Duodenal mucosa (tissue), 2 donors: ENCODE measurements around the gene ACP3.
"Not testable (repeated sequence)": the region's sequence is repeated elsewhere in the genome, so short reads cannot be mapped to it uniquely, and the experiment has no call there.

Source experiments
- H3K27ac ChIP-seq: one replicate; pipeline ENCODE4 v1.7.0; 2013; ENCODE audit warnings: low read depth, low read length
- H3K27me3 ChIP-seq, 2 donors: one replicate each; pipeline ENCODE4 v1.7.0; 2013; ENCODE audit warnings: low read length in 2 of 2, control low read depth in 1 of 2; ENCODE audit not compliant: insufficient read depth in 2 of 2, control insufficient read depth in 1 of 2
- H3K36me3 ChIP-seq, 2 donors: one replicate each; pipeline ENCODE4 v1.7.0; 2013; ENCODE audit warnings: low read length in 2 of 2, control low read depth in 1 of 2; ENCODE audit not compliant: insufficient read depth in 2 of 2, control insufficient read depth in 1 of 2
- H3K4me1 ChIP-seq, 2 donors: one replicate each; pipeline ENCODE4 v1.7.0; 2013; ENCODE audit warnings: low read length in 2 of 2, control low read depth in 1 of 2; ENCODE audit not compliant: insufficient read depth in 2 of 2, control insufficient read depth in 1 of 2
- H3K4me3 ChIP-seq, 2 donors: one replicate each; pipeline ENCODE4 v1.7.0; 2013; ENCODE audit warnings: low read length in 2 of 2, low read depth in 1 of 2
- H3K9ac ChIP-seq, 2 donors: one replicate each; pipeline ENCODE4 v1.7.0; 2013; ENCODE audit warnings: low read length in 2 of 2, low read depth in 1 of 2
- H3K9me3 ChIP-seq, 2 donors: one replicate each; pipeline ENCODE4 v1.7.0; 2013; ENCODE audit warnings: low read length in 2 of 2, control low read depth in 1 of 2; ENCODE audit not compliant: control insufficient read depth in 1 of 2

ACP3 gene

DNA sequence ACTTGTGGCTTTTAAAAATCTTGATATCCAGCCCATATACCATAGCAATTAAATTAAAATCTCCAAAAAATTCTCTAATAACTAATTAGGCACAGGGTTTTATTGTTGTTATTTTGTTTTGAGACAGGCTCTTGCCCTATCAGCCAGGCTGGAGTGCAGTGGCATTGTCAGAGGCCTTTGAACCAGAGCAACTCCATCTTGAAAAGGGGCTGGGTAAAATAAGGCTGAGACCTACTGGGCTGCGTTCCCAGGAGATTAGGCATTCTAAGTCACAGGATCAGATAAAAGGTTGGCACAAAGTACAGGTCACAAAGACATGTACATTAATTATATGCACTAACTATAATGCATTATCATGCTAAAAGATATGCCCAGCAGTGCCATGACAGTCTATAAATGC is 31.2 kb upstream of the ACP3 start:
- Histone ChIP-seq H3K4me1 (peaks cover 10 to 17% of the 10 kb centered on the region in 2 donors), H3K27me3 (no peaks in the 10 kb centered on the region), H3K9me3 (peaks cover 0 to 4% of the 10 kb centered on the region in 2 donors), H3K36me3 (no peaks in the 10 kb centered on the region), H3K4me3 (no peak overlapping the region), H3K27ac (no peak overlapping the region), H3K9ac (no peak overlapping the region)

DNA sequence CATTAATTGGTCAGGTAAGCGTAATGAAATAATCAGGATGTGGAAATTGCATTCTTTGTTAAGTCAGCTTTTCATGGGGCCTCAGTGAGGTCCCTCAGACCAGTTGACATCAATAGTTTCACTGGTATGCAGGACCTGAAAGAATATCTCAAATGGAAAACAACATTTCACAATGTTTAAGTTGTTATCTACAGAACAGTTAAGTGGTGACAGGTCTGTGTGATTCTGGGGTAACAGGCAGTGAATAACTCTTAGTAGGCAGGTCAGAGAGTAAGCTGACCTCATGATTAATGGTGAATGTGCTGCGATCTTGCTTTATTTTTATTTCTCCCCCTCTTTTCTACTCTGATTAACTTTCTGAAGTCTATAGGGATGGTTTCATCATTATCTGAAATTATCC is 28.9 kb upstream of the ACP3 start:
- Histone ChIP-seq H3K27ac (no peak overlapping the region), H3K4me3 (no peak overlapping the region), H3K4me1 (peaks cover 10 to 17% of the 10 kb centered on the region in 2 donors), H3K27me3 (no peaks in the 10 kb centered on the region), H3K9me3 (peaks cover 0 to 4% of the 10 kb centered on the region in 2 donors), H3K36me3 (no peaks in the 10 kb centered on the region), H3K9ac (no peak overlapping the region)

DNA sequence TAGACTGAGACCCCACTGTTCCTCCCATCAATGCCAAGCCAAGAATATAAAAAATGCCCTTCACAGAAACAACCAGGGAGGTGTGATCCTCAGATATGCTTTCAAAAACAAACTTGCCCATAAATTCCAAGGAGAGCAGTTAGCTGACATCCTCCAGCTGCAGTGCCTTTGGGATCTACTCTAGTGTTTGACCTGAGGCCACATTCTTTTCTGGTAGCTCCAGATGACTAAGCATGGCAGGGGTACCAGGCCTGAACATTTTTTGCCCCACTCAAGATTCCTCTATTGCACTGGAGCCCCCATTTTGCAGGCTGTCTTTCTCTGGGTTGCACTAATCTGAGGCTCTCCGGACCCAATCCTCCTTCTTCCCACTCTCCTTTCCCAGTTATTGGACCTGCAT is 27.9 kb upstream of the ACP3 start:
- Histone ChIP-seq H3K36me3 (no peaks in the 10 kb centered on the region), H3K27ac (no peak overlapping the region), H3K4me3 (no peak overlapping the region), H3K9ac (no peak overlapping the region), H3K27me3 (no peaks in the 10 kb centered on the region), H3K4me1 (peaks cover 10 to 14% of the 10 kb centered on the region in 2 donors), H3K9me3 (peaks cover 0 to 4% of the 10 kb centered on the region in 2 donors)

DNA sequence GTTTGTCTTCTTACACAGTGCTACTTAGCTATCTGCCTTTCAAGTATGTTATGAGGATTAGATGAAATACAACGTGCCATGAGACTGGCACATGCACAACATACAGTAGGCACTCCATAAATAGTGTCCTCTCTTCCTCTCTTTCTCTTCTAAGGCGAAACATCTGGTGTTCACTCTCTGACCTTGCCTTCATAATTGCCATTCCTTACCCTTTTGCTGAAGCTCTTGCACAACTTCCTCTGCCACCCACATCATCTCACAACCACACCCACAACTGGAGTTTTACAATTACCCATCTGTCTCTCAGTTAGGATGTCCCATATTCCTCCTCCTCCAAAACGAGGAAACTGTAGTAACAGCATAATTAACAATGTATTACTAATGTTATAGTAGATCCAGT is 26.4 kb upstream of the ACP3 start:
- H3K9ac ChIP-seq: no peak overlapping the region
- H3K4me3 ChIP-seq: no peak overlapping the region
- H3K27me3 ChIP-seq: no peaks in the 10 kb centered on the region
- H3K4me1 ChIP-seq: peaks cover 2 to 5% of the 10 kb centered on the region in 2 donors
- H3K9me3 ChIP-seq: peaks cover 0 to 4% of the 10 kb centered on the region in 2 donors
- H3K27ac ChIP-seq: no peak overlapping the region
- no peaks in the 10 kb centered on the region for H3K36me3 ChIP-seq

DNA sequence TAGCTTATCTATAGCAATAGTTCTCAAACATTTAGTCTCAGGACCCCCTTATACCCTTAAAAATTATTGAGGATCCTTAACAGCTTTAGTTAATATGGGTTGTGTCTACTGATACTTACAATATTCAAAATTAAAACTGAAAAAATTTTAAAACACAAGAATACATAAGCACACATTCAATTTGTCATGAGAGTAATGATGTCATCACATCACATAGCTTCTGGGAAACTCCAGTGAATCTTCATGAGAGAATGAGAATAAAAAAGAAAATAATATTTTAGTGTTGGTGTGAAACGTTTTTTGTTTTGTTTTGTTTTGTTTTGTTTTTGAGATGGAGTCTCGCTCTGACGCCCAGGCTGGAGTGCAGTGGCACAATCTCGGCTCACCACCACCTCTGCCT is 25.2 kb upstream of the ACP3 start:
- H3K9ac ChIP-seq: no peak overlapping the region
- peaks cover 0 to 4% of the 10 kb centered on the region in 2 donors for H3K9me3 ChIP-seq
- H3K27ac ChIP-seq: no peak overlapping the region
- no peaks in the 10 kb centered on the region for H3K27me3 ChIP-seq
- no peaks in the 10 kb centered on the region for H3K36me3 ChIP-seq
- no peak overlapping the region for H3K4me3 ChIP-seq
- no peaks in the 10 kb centered on the region for H3K4me1 ChIP-seq

DNA sequence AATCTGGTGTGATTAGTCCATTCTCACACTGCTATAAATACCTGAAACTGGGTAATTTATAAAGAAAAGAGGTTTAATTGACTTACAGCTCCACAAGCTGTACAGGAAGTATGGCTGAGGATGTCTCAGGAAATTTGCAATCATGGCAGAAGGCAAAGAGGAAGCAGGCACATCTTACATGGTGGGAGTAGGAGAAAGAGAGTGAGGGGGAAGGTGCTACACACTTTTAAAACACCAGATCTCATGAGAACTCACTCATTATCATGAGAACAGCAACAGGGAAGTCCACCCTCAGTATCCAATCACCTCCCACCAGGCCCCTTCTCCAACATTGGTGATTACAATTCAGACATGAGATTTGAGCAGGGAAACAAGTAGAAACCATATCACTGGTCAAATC is 24.0 kb upstream of the ACP3 start:
- no peak overlapping the region for H3K9ac ChIP-seq
- H3K36me3 ChIP-seq: no peaks in the 10 kb centered on the region
- no peaks in the 10 kb centered on the region for H3K9me3 ChIP-seq
- no peak overlapping the region for H3K4me3 ChIP-seq
- no peaks in the 10 kb centered on the region for H3K4me1 ChIP-seq
- no peak overlapping the region for H3K27ac ChIP-seq
- H3K27me3 ChIP-seq: no peaks in the 10 kb centered on the region

DNA sequence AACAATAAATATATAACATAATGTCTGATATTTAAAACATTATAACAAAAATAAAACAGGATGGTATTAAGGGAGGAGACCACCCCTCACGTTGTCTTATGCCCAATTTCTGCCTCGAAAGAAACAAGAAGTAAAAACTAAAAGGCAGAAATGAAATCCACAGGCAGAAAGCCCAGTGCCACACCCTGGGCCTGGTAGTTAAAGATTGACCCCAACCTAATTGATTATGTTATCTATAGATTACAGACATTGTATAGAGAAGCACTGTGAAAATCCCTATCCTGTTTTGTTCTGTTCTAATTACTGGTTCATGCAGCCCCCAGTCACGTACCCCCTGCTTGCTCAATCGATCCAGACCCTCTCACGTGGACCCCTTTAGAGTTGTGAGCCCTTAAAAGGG is 22.3 kb upstream of the ACP3 start:
- H3K4me3 ChIP-seq: no peak overlapping the region
- H3K9ac ChIP-seq: no peak overlapping the region
- H3K27ac ChIP-seq: no peak overlapping the region
- H3K27me3 ChIP-seq: no peaks in the 10 kb centered on the region
- H3K36me3 ChIP-seq: no peaks in the 10 kb centered on the region
- H3K9me3 ChIP-seq: no peaks in the 10 kb centered on the region
- no peaks in the 10 kb centered on the region for H3K4me1 ChIP-seq

DNA sequence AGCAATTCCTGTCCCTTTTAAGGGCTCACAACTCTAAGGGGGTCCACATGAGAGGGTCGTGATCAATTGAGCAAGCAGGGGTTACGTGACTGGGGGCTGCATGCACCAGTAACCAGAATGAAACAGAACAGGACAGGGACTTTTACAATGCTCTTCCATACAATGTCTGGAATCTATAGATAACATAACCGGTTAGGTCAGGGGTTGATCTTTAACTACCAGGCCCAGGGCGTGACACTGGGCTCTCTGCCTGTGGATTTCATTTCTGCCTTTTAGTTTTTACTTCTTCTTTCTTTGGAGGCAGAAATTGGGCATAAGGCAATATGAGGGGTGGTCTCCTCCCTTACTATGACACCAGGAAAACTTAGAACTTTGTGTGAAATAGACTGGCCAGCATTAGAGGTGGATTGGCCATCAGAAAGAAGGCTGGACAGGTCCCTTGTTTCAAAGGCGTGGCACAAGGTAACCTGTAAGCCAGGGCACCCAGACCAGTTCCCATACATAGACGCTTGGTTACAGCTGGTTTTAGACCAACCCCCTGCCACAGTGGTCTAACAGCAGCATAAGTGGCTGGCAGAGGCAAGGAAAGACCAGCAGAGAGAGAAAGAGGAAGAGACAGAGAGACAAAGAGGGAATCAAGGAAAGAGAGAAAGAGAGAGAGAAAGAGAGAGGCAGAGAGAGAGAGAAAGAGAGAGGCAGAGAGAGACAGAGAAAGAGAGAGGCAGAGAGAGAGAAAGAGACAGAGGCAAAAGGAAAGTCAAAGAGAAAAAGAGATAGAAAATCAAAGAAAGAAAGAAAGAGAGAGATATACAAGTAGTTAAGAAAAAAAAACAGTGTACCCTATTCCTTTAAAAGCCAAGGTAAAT is 13.6 kb upstream of the ACP3 start:
- not testable (repeated sequence) for H3K4me1 ChIP-seq, H3K27ac ChIP-seq, H3K9ac ChIP-seq, H3K36me3 ChIP-seq, H3K9me3 ChIP-seq, H3K4me3 ChIP-seq, H3K27me3 ChIP-seq

DNA sequence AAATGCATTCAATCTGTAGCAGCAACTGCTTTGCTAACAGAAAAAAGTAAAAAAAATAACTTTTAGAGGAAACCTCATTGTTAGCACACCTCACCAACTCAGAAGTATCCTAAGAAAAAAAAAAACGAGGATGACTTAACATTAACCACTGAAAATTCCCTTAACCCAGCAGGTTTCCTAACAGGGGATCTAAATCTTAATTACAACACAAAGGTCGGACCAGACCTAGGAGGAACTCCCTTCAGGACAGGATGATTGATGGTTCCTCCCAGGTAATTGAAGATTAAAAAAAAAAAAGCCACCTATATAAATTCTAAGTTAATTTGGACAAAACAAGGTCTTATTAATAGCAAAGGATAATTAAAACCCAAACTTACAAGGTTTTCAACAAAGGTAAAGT is 12.9 kb upstream of the ACP3 start:
- not testable (repeated sequence) for H3K36me3 ChIP-seq, H3K4me1 ChIP-seq, H3K9me3 ChIP-seq, H3K4me3 ChIP-seq, H3K9ac ChIP-seq, H3K27me3 ChIP-seq, H3K27ac ChIP-seq

DNA sequence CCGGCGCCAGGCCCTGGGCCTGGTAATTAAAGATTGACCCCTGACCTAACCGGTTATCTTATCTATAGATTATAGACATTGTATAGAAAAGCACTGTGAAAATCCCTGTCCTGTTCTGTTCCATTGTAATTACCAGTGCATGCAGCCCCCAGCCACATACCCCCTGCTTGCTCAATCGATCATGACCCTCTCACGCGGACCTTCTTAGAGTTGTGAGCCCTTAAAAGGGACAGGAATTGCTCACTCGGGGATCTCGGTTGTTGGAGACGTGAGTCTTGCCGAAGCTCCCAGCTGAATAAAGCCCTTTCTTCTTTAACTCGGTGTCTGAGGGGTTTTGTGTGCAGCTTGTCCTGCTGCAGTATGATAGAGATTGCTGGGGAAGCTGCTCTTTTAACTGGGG is 7.2 kb upstream of the ACP3 start:
- H3K27ac ChIP-seq, H3K27me3 ChIP-seq, H3K4me1 ChIP-seq, H3K4me3 ChIP-seq, H3K9me3 ChIP-seq, H3K9ac ChIP-seq, H3K36me3 ChIP-seq: not testable (repeated sequence)
